ENCODE results near the gene RTN4RL1. TPM values are rescaled to one million over a fixed set of nuclear protein-coding genes. Genes with fewer than 3 reads are reported as not detected.

Gene RTN4RL1
- total RNA-seq, 2 donors from 2014 or later: 0.15 to 0.36 TPM

- ATAC-seq: no peak
Observed at GRCh38 chr17:1918346-1919162, 106.6 kb downstream of the RTN4RL1 start.

GRCh38 chr17:1916963-1917715 is 108.0 kb downstream of the RTN4RL1 start:
- intact Hi-C loops (cut with DNase I, micrococcal nuclease): no loop called here
- no peak for DNase-seq

More at GRCh38 chr17:1918346-1919162, 106.6 kb downstream of the RTN4RL1 start:
- intact Hi-C loops (cut with DNase I, micrococcal nuclease): no loop called here
- DNase-seq: no peak

DNA sequence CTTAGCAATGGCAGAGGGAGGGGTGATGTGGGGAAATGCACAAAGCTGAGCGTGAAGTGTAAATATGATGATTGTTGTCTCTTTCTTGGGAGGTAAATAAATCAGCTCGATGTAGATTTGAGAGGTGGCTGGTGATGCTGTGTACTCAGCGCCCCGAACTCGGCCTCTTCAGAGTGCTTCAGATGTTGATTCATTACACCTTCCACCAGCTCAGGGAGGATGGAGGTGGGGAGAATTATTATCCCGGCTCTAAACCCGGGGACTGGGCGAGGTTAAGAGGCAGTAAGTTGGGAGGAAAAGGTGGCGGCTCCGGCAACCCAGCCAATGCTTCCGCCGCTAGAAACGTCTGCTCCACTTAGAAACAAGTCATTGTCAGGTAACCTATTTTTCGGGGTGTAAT is 108.8 kb downstream of the RTN4RL1 start:
- ATAC-seq (no peak), DNase-seq (no peak)
- intact Hi-C loops (cut with DNase I, micrococcal nuclease): no loop called here

More at GRCh38 chr17:1916963-1917715, 108.0 kb downstream of the RTN4RL1 start:
- ATAC-seq: no peak

DNA sequence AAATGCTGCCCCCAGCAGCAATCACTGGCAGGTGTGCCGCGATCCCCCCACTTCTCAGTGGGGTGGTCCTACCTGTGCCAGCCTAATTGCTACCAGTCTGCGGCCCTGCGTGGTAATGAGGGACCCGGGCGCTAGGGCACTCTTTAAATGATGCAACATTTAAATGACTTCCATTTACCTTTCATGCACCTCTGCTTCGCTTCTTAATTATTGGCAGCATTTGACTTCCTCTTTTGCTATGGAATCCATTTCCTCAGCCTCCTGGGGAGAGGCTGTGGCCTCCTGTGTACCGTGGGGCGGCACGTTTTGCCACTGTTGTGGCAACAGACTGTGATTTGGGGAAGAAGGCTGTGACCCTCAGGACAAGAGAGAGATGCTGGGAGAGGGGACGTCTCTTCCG is 109.2 kb downstream of the RTN4RL1 start:
- ATAC-seq (no peak), DNase-seq (no peak)
- intact Hi-C loops (cut with DNase I, micrococcal nuclease): no loop called here

- ATAC-seq (no peak), DNase-seq (no peak)
- intact Hi-C loops (cut with DNase I, micrococcal nuclease): no loop called here
Observed at GRCh38 chr17:1914661-1915083, 110.5 kb downstream of the RTN4RL1 start.

DNA sequence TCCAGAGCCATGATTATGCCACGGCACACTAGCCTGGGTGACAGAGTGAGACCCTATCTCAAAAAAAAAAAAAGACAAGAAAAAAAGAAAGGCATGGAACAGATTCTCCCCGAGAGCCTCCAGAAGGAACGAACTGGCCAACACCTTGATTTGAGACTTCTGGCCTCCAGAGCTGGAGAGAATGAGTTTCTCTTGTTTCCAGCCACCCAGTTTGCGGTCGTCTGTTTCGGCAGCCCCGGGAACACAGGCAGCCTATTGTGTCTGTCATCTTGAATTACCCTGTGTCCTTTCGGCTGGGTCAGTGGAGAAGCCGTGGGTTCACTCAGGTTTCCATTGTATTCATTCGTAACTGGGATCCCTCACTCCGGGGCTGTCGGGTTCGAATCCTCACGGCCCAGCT is 111.4 kb downstream of the RTN4RL1 start:
- intact Hi-C loops (cut with DNase I, micrococcal nuclease): no loop called here
- ATAC-seq: no peak

DNA sequence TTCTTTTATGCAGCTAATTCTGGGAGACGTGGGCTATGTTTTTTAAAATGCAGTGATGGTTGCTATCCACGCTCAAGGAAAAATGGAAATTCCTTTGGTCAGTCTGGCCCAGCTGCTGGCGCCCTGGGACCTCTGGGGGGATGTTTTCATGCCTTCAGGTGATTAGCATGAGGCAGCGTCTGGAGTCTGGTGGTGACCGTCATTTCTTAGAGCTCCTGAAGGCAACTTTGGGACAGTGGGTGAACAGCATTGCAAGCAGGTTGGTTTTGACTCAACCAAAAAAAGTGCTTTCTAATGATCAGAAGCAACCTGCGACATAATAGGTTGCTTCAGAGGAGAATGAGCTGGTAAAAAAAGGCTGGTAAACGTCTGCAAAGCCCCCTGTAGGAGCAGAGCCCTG is 113.0 kb downstream of the RTN4RL1 start:
- ATAC-seq (no peak), DNase-seq (no peak)
- intact Hi-C loops (cut with DNase I, micrococcal nuclease): no loop called here

More for the DNA sequence above, 111.4 kb downstream of the RTN4RL1 start:
- no peak for DNase-seq

DNA sequence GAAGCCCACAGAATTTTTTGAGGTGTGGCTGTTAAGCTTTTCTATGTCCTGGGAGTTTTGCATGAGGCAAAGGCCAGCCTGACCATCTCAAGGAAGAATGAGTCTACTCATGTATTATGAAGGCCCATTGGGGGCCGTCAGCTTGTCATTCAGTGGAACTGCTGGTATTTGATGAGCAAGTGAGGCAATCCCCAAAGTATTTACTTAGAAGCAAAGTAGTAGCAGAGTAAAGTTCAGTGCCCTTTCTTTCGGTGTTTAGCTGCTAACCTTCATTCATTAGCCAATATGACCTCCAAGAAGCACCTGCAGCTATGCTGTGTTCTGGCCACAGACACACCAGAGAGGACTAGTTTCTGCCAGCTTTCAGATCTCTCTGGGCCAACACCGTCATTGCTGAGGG is 115.1 kb downstream of the RTN4RL1 start:
- intact Hi-C loops (cut with DNase I, micrococcal nuclease): loop anchor here (5.0 kb wide), 1 partner anchor 117 kb away; the partner anchor contains the start of gene RTN4RL1 (in 2 of the 2)
- ATAC-seq (no peak), DNase-seq (no peak)

- intact Hi-C loops (cut with DNase I, micrococcal nuclease): loop anchor here (5.0 kb wide), 1 partner anchor 118 kb away; the partner anchor contains the start of gene RTN4RL1 (in 2 of the 2)
- DNase-seq (peak; percentile 41 to 55), ATAC-seq (peak; percentile 84)
Observed at GRCh38 chr17:1908699-1909309, 116.3 kb downstream of the RTN4RL1 start.

DNA sequence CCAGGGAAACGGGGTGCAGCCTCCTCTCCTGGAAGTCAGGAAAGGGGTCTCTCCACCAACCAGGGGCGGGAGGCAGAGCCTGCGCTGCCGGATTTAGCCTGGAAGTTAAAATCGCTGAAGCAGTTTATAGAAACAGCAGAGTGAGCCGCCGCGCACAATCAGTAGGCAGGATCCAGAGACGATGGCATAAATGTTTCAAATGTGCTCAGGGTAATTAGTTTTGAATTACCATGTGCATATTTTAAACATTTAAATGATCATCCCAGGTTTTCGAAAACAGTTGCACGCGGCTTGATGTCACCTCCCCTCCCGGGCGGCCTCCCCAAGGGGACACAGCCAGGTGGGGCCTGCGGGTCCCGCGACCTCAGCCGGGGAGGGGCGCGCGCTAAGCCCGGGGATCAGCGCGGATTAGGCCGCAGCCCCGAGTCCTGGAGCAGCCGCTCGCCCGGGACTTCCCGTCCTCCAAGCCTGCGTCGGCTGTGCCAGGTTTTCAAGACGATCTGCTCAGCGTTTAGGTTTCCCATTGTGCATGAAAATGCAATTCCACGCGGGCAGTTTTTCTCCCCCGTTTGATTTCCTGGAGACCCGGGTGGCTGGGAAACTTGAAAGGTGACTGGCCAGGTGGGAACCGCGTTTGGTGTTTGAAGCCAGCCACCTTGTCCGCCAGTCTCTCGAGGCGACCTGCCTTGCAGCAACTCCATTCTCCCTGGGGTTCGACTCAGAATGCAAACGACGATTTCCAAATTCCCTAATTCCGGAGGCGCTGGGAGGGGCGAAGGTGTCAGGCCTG is 117.0 kb downstream of the RTN4RL1 start:
- peak; percentile 26 for ATAC-seq
- DNase-seq: peak in 1 of 2 donors; percentile 23
- intact Hi-C loops (cut with DNase I, micrococcal nuclease): loop anchor here (5.0 kb wide), 1 partner anchor 119 kb away; the partner anchor contains the start of gene RTN4RL1 (in 2 of the 2)

DNA sequence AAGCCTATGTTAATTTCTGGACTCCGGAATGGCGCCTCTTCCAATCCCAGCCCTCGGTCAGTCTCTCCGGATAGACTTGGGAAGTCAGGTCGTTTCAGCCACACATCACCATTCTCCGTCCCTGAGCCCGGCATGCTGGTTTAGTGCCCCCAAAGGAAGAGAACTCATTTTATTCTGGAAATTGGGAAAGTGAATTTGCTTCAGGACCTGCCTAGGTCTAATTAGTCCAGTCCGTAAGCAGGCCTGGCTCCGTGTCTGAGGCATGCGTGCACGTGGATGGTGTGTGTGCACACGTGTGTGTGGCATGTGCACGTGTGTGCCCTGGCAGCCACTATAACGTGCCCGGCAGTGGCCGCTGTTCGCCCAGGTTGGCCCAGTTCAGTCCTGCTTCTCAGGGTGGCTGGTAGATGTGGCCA is 117.9 kb downstream of the RTN4RL1 start:
- ATAC-seq (no peak), DNase-seq (no peak)
- intact Hi-C loops (cut with DNase I, micrococcal nuclease): loop anchor here (5.0 kb wide), 1 partner anchor 120 kb away; the partner anchor contains the start of gene RTN4RL1 (in 2 of the 2)

DNA sequence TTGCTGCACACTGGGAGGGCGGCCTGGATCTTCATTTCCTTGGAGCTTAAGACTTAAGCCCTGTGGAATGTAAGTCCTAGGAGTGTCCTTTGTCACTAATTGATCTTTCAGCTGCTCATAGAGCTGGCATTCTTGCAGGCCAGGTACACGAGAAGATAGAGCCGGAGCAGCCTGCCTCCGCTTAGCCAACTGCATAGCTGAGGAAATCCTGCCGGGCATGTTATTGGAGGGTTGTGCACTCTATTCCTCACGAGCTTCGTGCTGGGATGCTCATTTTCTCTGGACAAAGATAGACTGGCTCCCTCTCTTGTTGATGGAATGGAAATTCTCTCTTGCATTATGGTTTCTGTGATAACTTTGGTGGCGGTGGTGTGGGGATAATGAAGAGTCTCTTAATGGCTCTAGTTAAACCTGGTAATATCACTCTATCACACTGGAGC is 118.5 kb downstream of the RTN4RL1 start:
- intact Hi-C loops (cut with DNase I, micrococcal nuclease): loop anchor here (5.0 kb wide), 1 partner anchor 121 kb away; the partner anchor contains the start of gene RTN4RL1 (in 2 of the 2)
- no peak for DNase-seq
- no peak for ATAC-seq

GRCh38 chr17:1905190-1905913 is 119.8 kb downstream of the RTN4RL1 start:
- ATAC-seq (peak; percentile 53), DNase-seq (no peak)
- intact Hi-C loops (cut with DNase I, micrococcal nuclease): loop anchor here (5.0 kb wide), 1 partner anchor 122 kb away; the partner anchor contains the start of gene RTN4RL1 (in 2 of the 2)

DNA sequence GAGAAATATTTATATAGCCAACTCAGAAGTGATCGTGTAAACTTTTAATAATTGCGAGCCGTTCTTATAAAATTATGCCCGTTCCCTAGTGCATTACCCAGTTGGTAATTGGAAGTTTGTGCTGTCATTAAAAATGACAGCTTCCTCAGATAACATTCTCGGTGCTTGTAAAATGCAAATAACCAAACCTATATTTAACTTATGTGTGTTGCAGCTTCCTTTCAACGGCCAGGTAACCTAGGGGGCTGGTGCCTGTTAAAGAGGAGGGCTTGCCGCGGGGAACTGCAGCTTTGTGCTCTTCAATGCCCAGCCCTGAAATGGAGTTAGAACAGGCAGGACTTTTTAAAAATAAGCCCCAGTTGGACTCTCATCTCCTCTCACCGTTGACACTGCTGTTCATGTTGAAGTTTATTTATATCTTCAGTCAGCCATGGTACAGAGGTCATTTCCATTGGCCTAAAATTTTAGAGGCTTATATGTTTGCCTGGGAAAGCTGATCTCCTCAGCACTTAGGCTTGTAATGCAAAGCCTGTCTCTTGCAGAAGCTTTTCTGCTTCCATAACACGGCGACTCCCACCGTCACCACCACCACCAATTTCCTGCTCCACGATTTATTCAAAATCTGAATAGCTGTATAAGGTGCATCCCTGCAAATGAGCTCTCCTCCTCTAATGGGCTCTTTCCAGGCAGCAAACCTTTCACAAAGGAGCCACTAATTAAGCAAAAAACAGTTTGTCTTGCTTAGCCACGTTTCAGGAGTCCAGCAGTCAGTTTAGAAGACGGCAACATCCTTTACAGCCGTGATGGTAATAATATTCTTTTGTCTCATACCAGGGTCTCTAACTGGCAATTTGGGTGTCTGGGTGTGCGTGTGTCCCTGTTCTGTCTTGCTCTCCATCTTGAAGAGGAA is 120.6 kb downstream of the RTN4RL1 start:
- no peak for DNase-seq
- intact Hi-C loops (cut with DNase I, micrococcal nuclease): loop anchor here (5.0 kb wide), 1 partner anchor 123 kb away; the partner anchor contains the start of gene RTN4RL1 (in 2 of the 2)
- ATAC-seq: peak; percentile 23

DNA sequence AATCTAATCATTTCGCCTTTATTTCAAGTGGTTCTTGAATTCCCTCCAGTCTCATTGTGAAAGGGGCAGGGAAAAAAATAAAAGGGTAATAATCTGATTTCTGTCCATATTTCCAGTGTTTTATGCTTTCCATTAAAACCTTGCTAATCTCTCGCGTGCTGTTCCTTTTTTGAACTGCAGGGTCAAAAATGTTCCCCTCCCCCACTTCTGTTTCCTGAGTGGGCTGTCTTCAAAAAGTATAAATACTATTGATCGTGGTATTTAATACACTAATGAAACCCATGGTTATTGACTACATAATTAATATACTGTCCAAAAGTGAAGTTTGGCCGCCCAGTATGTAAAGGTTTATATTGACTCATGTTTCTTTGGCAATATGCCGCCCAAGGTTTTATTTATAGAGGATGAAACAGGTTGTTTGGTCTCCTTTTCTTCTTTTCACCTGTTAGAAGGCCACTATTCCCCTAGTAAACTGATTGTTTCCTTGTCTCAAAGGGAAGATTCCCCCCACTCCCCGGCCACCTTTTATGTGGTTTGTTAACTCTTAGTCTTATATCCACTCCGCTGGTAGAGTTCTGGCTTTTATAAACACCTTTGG is 125.6 kb downstream of the RTN4RL1 start:
- no peak for ATAC-seq

GRCh38 chr17:1898872-1899271 is 126.3 kb downstream of the RTN4RL1 start:
- no peak for DNase-seq
- no peak for ATAC-seq
- intact Hi-C loops (cut with DNase I, micrococcal nuclease): no loop called here

More for the DNA sequence above, 125.6 kb downstream of the RTN4RL1 start:
- intact Hi-C loops (cut with DNase I, micrococcal nuclease): no loop called here
- no peak for DNase-seq
